Breast epithelium (tissue), 3 donors: Measurements from ENCODE around the gene GAB3.

Experiments used
- CTCF ChIP-seq, 3 donors: fragments of 450-650 bp; IDR thresholded peaks; one replicate each; pipeline ENCODE4 v1.5.1; 2016 to 2017; ENCODE audit warnings: antibody characterized with exemption in 3 of 3, mild to moderate bottlenecking in 3 of 3, moderate library complexity in 3 of 3
- POLR2AphosphoS5 ChIP-seq, 3 donors: sonication (generic); formaldehyde crosslinking; IDR thresholded peaks; one replicate each; pipeline ENCODE4 v1.6.1; 2017; ENCODE audit warnings: antibody characterized with exemption in 3 of 3

GRCh38 chrX:154727871-154728270 lies 23.0 kb downstream of the GAB3 start:
- TF ChIP-seq CTCF (IDR thresholded peaks at IDR 0.05) = no peak
- TF ChIP-seq POLR2AphosphoS5 (IDR thresholded peaks at IDR 0.05) = no peak
